A204.1 (cell line): ENCODE data around the gene SPACDR.

Experiments
- FAIRE-seq: peaks from 2 replicates; lab custom pipeline; 2012; peaks lifted over from hg19 to GRCh38; lab: Jason Lieb, UNC

SPACDR gene

DNA sequence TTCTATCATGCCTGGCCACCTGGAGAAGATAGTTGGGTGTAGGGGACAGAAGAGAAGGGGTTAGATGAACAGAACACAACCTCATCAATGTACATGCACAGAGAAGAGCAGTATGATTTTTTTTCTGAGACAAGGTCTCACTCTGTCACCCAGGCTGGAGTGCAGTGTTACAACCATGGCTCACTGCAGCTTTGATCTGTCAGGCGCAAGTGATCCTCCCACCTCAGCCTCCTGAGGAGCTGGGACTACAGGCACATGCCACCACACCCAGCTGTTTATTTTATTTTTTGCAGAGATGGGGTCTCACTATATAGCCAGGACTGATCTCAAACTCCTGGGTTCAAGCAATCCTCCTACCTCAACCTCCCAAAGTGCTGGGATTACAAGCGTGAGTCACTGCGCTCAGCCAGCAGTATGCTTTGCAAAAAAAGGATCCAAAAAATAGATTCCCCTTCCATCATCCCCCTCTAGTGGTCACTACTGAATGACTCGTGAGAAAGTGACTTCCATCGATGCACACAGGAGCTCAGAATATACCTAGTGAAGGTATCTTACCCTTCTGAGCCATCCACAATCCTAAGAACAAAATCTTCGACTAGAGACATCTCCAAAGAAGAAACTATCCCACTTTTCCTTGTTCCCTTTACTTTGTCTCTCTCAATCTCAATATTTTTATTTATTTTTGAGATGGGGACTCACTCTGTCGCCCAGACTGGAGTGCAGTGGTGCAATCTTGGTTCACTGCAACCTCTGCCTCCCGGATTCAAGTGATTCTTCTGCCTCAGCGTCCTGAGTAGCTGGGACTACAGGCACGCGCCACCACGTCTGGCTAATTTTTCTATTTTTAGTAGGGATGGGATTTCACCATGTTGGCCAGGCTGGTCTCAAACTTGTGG is 56.5 kb downstream of the SPACDR start:
- peak; percentile 83 for FAIRE-seq

DNA sequence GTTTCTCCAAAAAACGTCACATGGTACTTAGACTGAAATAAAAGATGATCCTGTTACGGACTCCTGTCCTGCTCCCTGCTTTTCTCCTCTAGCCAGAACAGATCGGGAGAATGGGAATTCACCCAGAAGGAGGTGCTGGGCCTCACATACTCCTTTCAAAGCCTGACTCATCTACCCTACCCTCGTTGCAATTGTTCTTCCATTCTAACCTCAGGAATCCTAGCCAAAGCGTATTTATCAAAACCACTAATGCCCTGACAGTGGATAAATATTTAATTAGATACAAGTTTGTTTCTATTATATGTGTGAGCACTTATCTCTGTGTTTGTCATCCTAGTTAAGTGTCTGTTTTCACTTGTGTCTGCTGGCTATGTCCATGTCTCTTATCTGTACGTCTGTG is 57.3 kb downstream of the SPACDR start:
- FAIRE-seq = no peak
